Neuronal stem cell (in vitro differentiated cells): Measurements from ENCODE around the gene CCDC102B.

Source experiments
- DNase-seq: peaks from one replicate; pipeline ENCODE4 v3.0.0-alpha.2; 2013; ENCODE audit warnings: low spot score
- H2AFZ ChIP-seq: one replicate; pipeline ENCODE4 v1.6.1; 2013; ENCODE audit warnings: mild to moderate bottlenecking, low read length, inconsistent platforms
- H2AK5ac ChIP-seq: 2 replicates; pipeline ENCODE4 v1.6.1; 2013; ENCODE audit warnings: low read depth, mild to moderate bottlenecking, inconsistent platforms, low read length, moderate library complexity, mixed read lengths
- H2BK120ac ChIP-seq: 2 replicates; pipeline ENCODE4 v1.6.1; 2013; ENCODE audit warnings: low read depth, mild to moderate bottlenecking, inconsistent platforms, low read length, moderate library complexity, mixed read lengths
- H2BK12ac ChIP-seq: one replicate; pipeline ENCODE4 v1.6.1; 2013; ENCODE audit warnings: low read length, inconsistent platforms
- H2BK15ac ChIP-seq: 2 replicates; pipeline ENCODE4 v1.6.1; 2013; ENCODE audit warnings: mild to moderate bottlenecking, low read length, inconsistent platforms, mixed read lengths
- H2BK5ac ChIP-seq: one replicate; pipeline ENCODE4 v1.6.1; 2013; ENCODE audit warnings: inconsistent platforms, mild to moderate bottlenecking, low read length, moderate library complexity
- H3K14ac ChIP-seq: one replicate; pipeline ENCODE4 v1.6.1; 2013; ENCODE audit warnings: low read length, inconsistent platforms
- H3K18ac ChIP-seq: 2 replicates; pipeline ENCODE4 v1.6.1; 2013; ENCODE audit warnings: low read length, inconsistent platforms
- H3K23ac ChIP-seq: 2 replicates; pipeline ENCODE4 v1.6.1; 2013; ENCODE audit warnings: low read depth, mild to moderate bottlenecking, mixed read lengths, low read length, inconsistent platforms; ENCODE audit not compliant: poor library complexity
- H3K27ac ChIP-seq: replicated peaks from 3 replicates; pipeline ENCODE4 v1.5.1; 2013; ENCODE audit warnings: low read length, inconsistent platforms
- H3K27me3 ChIP-seq, 3 experiments: 2 replicates each; pipeline ENCODE4 v1.6.1; 2013; ENCODE audit warnings: low read length in 3 of 3, mild to moderate bottlenecking in 2 of 3, inconsistent platforms in 1 of 3, low read depth in 1 of 3, mixed read lengths in 1 of 3, moderate library complexity in 1 of 3; ENCODE audit not compliant: control insufficient read depth in 3 of 3, insufficient read depth in 3 of 3
- H3K36me3 ChIP-seq, 2 donors: replicated peaks in 1 of 2; 2 replicates each; pipeline ENCODE4 v1.6.1; 2013; ENCODE audit warnings: low read length in 2 of 2; ENCODE audit not compliant: control insufficient read depth in 2 of 2, insufficient read depth in 2 of 2
- H3K4ac ChIP-seq: 2 replicates; pipeline ENCODE4 v1.6.1; 2013; ENCODE audit warnings: inconsistent platforms, mild to moderate bottlenecking, low read length, moderate library complexity
- H3K4me1 ChIP-seq, 2 donors: 1 replicate in 1 of 2; 2 replicates in 1 of 2; pipeline ENCODE4 v1.6.1; 2013; ENCODE audit warnings: low read length in 2 of 2, low read depth in 1 of 2; ENCODE audit not compliant: control insufficient read depth in 2 of 2, insufficient read depth in 1 of 2
- H3K4me2 ChIP-seq: one replicate; pipeline ENCODE4 v1.6.1; 2013; ENCODE audit warnings: mild to moderate bottlenecking, low read length, inconsistent platforms; ENCODE audit not compliant: insufficient read depth, poor library complexity, severe bottlenecking
- H3K4me3 ChIP-seq, 2 donors: 2 replicates each; pipeline ENCODE4 v1.5.1; 2013; ENCODE audit warnings: low read length in 2 of 2, mild to moderate bottlenecking in 2 of 2, inconsistent platforms in 1 of 2, moderate library complexity in 1 of 2
- H3K79me1 ChIP-seq: one replicate; pipeline ENCODE4 v1.6.1; 2013; ENCODE audit warnings: low read depth, mild to moderate bottlenecking, inconsistent platforms, low read length, moderate library complexity
- H3K9ac ChIP-seq: one replicate; pipeline ENCODE4 v1.6.1; 2013; ENCODE audit warnings: mild to moderate bottlenecking, low read depth, low read length, inconsistent platforms; ENCODE audit not compliant: poor library complexity
- H3K9me3 ChIP-seq, 2 donors: replicated peaks in 1 of 2; 2 replicates each; pipeline versions ENCODE3 to v1.6.1; 2013; ENCODE audit warnings: low read length in 2 of 2, mild to moderate bottlenecking in 2 of 2, inconsistent platforms in 1 of 2, low read depth in 1 of 2, mixed read lengths in 1 of 2, moderate library complexity in 1 of 2; ENCODE audit not compliant: control insufficient read depth in 2 of 2, insufficient read depth in 1 of 2
- H4K8ac ChIP-seq: one replicate; pipeline ENCODE4 v1.6.1; 2013; ENCODE audit warnings: low read depth, mild to moderate bottlenecking, inconsistent platforms, low read length, moderate library complexity
- H4K91ac ChIP-seq: one replicate; pipeline ENCODE4 v1.6.1; 2013; ENCODE audit warnings: low read length, low read depth, mild to moderate bottlenecking, inconsistent platforms; ENCODE audit not compliant: poor library complexity
- WGBS, 2 donors: extraction: QIAGEN DNeasy Blood & Tissue Kit; methylation state at CpG; one replicate each; pipeline ENCODE4 v1.1.7; 2013; ENCODE audit warnings: missing lambda C conversion rate in 2 of 2, mixed read lengths in 1 of 2; ENCODE audit not compliant: insufficient read length in 2 of 2, insufficient replicate concordance in 1 of 2; ENCODE audit errors: extremely low coverage in 2 of 2; 5-methylcytosine and 5-hydroxymethylcytosine counted together

CCDC102B gene

GRCh38 chr18:68909579-68909978 lies 111.7 kb downstream of the CCDC102B start:
- H4K8ac ChIP-seq, result no peak overlapping the region
- no peak overlapping the region for H3K14ac ChIP-seq
- H2BK15ac ChIP-seq, result no peak overlapping the region
- H2BK12ac ChIP-seq, result no peak overlapping the region
- no peak overlapping the region for H2AK5ac ChIP-seq
- no peak overlapping the region for H3K4ac ChIP-seq
- H2BK120ac ChIP-seq, result no peak overlapping the region
- no peak overlapping the region for H2BK5ac ChIP-seq
- no peak for DNase-seq
- no peak overlapping the region for H3K9ac ChIP-seq
- no peaks in the 10 kb centered on the region for H3K79me1 ChIP-seq
- H3K27me3 ChIP-seq, result no peaks in the 10 kb centered on the region
- H3K4me3 ChIP-seq, result no peak overlapping the region
- no peaks in the 10 kb centered on the region for H3K9me3 ChIP-seq
- H3K4me1 ChIP-seq, result no peaks in the 10 kb centered on the region
- no peaks in the 10 kb centered on the region for H3K36me3 ChIP-seq
- H3K4me2 ChIP-seq, result no peak overlapping the region
- no peak overlapping the region for H3K18ac ChIP-seq
- H2AFZ ChIP-seq, result no peak overlapping the region
- H4K91ac ChIP-seq, result no peak overlapping the region
- no peak overlapping the region for H3K23ac ChIP-seq
- no peak overlapping the region for H3K27ac ChIP-seq

GRCh38 chr18:68915061-68915460 lies 117.2 kb downstream of the CCDC102B start:
- WGBS, 2 donors, result no CpG with 5 or more reads among the region's 2 CpGs
- no peak overlapping the region for H2BK12ac ChIP-seq
- H4K91ac ChIP-seq, result no peak overlapping the region
- no peak overlapping the region for H2BK120ac ChIP-seq
- H3K4ac ChIP-seq, result no peak overlapping the region
- no peak overlapping the region for H3K4me2 ChIP-seq
- H3K4me1 ChIP-seq, result no peaks in the 10 kb centered on the region
- H3K14ac ChIP-seq, result no peak overlapping the region
- no peak for DNase-seq
- H2AK5ac ChIP-seq, result no peak overlapping the region
- no peaks in the 10 kb centered on the region for H3K27me3 ChIP-seq
- no peak overlapping the region for H2AFZ ChIP-seq
- no peak overlapping the region for H4K8ac ChIP-seq
- H3K9me3 ChIP-seq, result no peaks in the 10 kb centered on the region
- H2BK5ac ChIP-seq, result no peak overlapping the region
- no peak overlapping the region for H2BK15ac ChIP-seq
- H3K18ac ChIP-seq, result no peak overlapping the region
- H3K4me3 ChIP-seq, result no peak overlapping the region
- H3K9ac ChIP-seq, result no peak overlapping the region
- H3K79me1 ChIP-seq, result no peaks in the 10 kb centered on the region
- H3K23ac ChIP-seq, result no peak overlapping the region
- H3K27ac ChIP-seq, result no peak overlapping the region
- no peaks in the 10 kb centered on the region for H3K36me3 ChIP-seq

- Histone ChIP-seq H2AK5ac (no peak overlapping the region), H3K14ac (no peak overlapping the region), H3K4me3 (no peak overlapping the region), H3K4ac (no peak overlapping the region), H3K18ac (no peak overlapping the region), H3K36me3 (no peaks in the 10 kb centered on the region), H3K9ac (no peak overlapping the region), H2BK5ac (no peak overlapping the region), H3K4me1 (no peaks in the 10 kb centered on the region), H2BK12ac (no peak overlapping the region), H3K27me3 (no peaks in the 10 kb centered on the region), H2AFZ (no peak overlapping the region), H2BK15ac (no peak overlapping the region), H3K4me2 (no peak overlapping the region), H3K27ac (no peak overlapping the region), H3K79me1 (no peaks in the 10 kb centered on the region), H2BK120ac (no peak overlapping the region), H4K91ac (no peak overlapping the region), H3K23ac (no peak overlapping the region), H4K8ac (no peak overlapping the region), H3K9me3 (no peaks in the 10 kb centered on the region)
- no CpG with 5 or more reads among the region's 5 CpGs for WGBS, 2 donors
- DNase-seq, result no peak
These were observed 118.9 kb downstream of the CCDC102B start for GRCh38 chr18:68916734-68917133.

- Histone ChIP-seq H3K18ac (no peak overlapping the region), H4K8ac (no peak overlapping the region), H3K4ac (no peak overlapping the region), H2BK5ac (no peak overlapping the region), H3K9ac (no peak overlapping the region), H2AK5ac (no peak overlapping the region), H2BK12ac (no peak overlapping the region), H3K4me2 (no peak overlapping the region), H2BK120ac (no peak overlapping the region), H2BK15ac (no peak overlapping the region), H3K27me3 (no peaks in the 10 kb centered on the region), H3K4me1 (no peaks in the 10 kb centered on the region), H3K14ac (no peak overlapping the region), H3K79me1 (no peaks in the 10 kb centered on the region), H3K9me3 (no peaks in the 10 kb centered on the region), H3K27ac (no peak overlapping the region), H3K23ac (no peak overlapping the region), H3K36me3 (no peaks in the 10 kb centered on the region), H4K91ac (no peak overlapping the region), H2AFZ (no peak overlapping the region), H3K4me3 (no peak overlapping the region)
- DNase-seq, result no peak
- WGBS, 2 donors, result no CpG with 5 or more reads among the region's 3 CpGs
These were observed 120.3 kb downstream of the CCDC102B start for GRCh38 chr18:68918216-68918615.
